Caco-2 (cell line): ENCODE data around the gene S100A2. TPM values are rescaled to one million over a fixed set of nuclear protein-coding genes. Genes with fewer than 3 reads are reported as not detected.
"Not testable (repeated sequence)": the region's sequence is repeated elsewhere in the genome, so short reads cannot be mapped to it uniquely, and the experiment has no call there.

Experiments used
- BruUV-seq: library from RNA; stranded (reverse); fragments of 400-500 nt; replicated peaks from 2 replicates; lab custom pipeline; 2021; lab: Mats Ljungman, UMichigan
- CTCF ChIA-PET: fragments of 300-600 bp; sonication (Branson Sonifier 250); formaldehyde crosslinking; loops from one replicate; lab custom pipeline; 2022; ENCODE audit warnings: antibody characterized with exemption; lab: Charles Lee
- POLR2A ChIA-PET: fragments of 300-600 bp; sonication (Branson Sonifier 250); formaldehyde crosslinking; loops from one replicate; lab custom pipeline; 2022; ENCODE audit warnings: antibody characterized with exemption; lab: Charles Lee
- DNase-seq, 2 experiments: peaks; one replicate each; pipeline versions ENCODE4 v3.0.0 to v3.0.0-alpha.2; 2020 to 2022
- H3K27me3 ChIP-seq: replicated peaks from 2 replicates; pipeline ENCODE4 v1.6.0; 2011; ENCODE audit warnings: low read length; ENCODE audit not compliant: control insufficient read depth, insufficient read depth
- H3K36me3 ChIP-seq: 2 replicates; pipeline ENCODE4 v1.5.1; 2011; ENCODE audit warnings: low read length; ENCODE audit not compliant: control insufficient read depth, insufficient read depth
- H3K4me1 ChIP-seq: fragments of 250-450 bp; sonication (Bioruptor Pico); 2 replicates; pipeline ENCODE4 v1.5.1; 2020; ENCODE audit warnings: mild to moderate bottlenecking
- H3K4me3 ChIP-seq: 2 replicates; pipeline ENCODE4 v1.5.1; 2011; ENCODE audit warnings: low read depth, mild to moderate bottlenecking, control low read depth, low read length
- H3K9me3 ChIP-seq: fragments of 250-450 bp; sonication (Bioruptor Pico); 2 replicates; pipeline ENCODE4 v1.5.1; 2020; ENCODE audit warnings: mild to moderate bottlenecking, moderate library complexity
- H3K27ac Mint-ChIP-seq: one replicate; pipeline ENCODE4 v1.8.0; 2022; ENCODE audit warnings: mixed read lengths; ENCODE audit not compliant: unreplicated experiment
- H3K27me3 Mint-ChIP-seq: one replicate; pipeline ENCODE4 v1.8.0; 2022; ENCODE audit warnings: mixed read lengths; ENCODE audit not compliant: insufficient read depth, unreplicated experiment
- H3K36me3 Mint-ChIP-seq: one replicate; pipeline ENCODE4 v1.8.0; 2022; ENCODE audit warnings: mild to moderate bottlenecking, mixed read lengths; ENCODE audit not compliant: insufficient read depth, unreplicated experiment
- H3K4me1 Mint-ChIP-seq: one replicate; pipeline ENCODE4 v1.8.0; 2022; ENCODE audit warnings: low read depth, mixed read lengths; ENCODE audit not compliant: unreplicated experiment
- H3K4me3 Mint-ChIP-seq: one replicate; pipeline ENCODE4 v1.8.0; 2022; ENCODE audit warnings: mild to moderate bottlenecking, moderate library complexity, mixed read lengths; ENCODE audit not compliant: unreplicated experiment
- H3K9me3 Mint-ChIP-seq: one replicate; pipeline ENCODE4 v1.8.0; 2022; ENCODE audit warnings: mixed read lengths; ENCODE audit not compliant: unreplicated experiment
- CTCF ChIP-seq, 2 experiments: fragments of 200-600 bp in 1 of 2; IDR thresholded peaks; 1 replicate in 1 of 2; 2 replicates in 1 of 2; pipeline versions ENCODE4 v1.5.1 to v1.8.0; 2011 to 2022; ENCODE audit warnings: antibody characterized with exemption in 1 of 2, control low read depth in 1 of 2, inconsistent platforms in 1 of 2, low read depth in 1 of 2, low read length in 1 of 2, mild to moderate bottlenecking in 1 of 2, moderate library complexity in 1 of 2; ENCODE audit not compliant: insufficient read depth in 1 of 2, severe bottlenecking in 1 of 2, unreplicated experiment in 1 of 2
- intact Hi-C: fragments of 100-400 bp; cut with micrococcal nuclease; formaldehyde crosslinking; loops from one replicate; pipeline ENCODE4 v1.10.0; 2022; ENCODE audit not compliant: unreplicated experiment
- total RNA-seq: library from RNA; stranded (reverse); gene quantifications from 2 replicates; pipeline ENCODE4 v1.2.3, GENCODE V29; 2022

S100A2 gene
- total RNA-seq, 1 experiment from 2014 or later: 2.4 TPM

- H3K9me3 ChIP-seq: no peaks in the 10 kb centered on the region
- Mint-ChIP-seq H3K27ac (peak overlapping the region; percentile 73), H3K4me1 (peaks cover 45% of the 10 kb centered on the region), H3K27me3 (no peaks in the 10 kb centered on the region), H3K36me3 (peaks cover 20% of the 10 kb centered on the region), H3K4me3 (peak overlapping the region; percentile 16), H3K9me3 (no peaks in the 10 kb centered on the region)
- H3K27me3 ChIP-seq: no peaks in the 10 kb centered on the region
- TF ChIP-seq CTCF (IDR thresholded peaks at IDR 0.05; ENCODE audit: insufficient read depth in 1 of 2, low read depth in 1 of 2, low read length in 1 of 2, severe bottlenecking in 1 of 2, unreplicated experiment in 1 of 2): no peak
- CTCF ChIA-PET: interaction anchor here (0.6 to 1.5 kb wide), 6 partner anchors 9 to 50 kb away, joined by 3 to 10 read pairs (median 5); partner anchors contain the start of genes S100A1, S100A13 and S100A14
- H3K4me3 ChIP-seq: no peak overlapping the region
- H3K4me1 ChIP-seq: peaks cover 63% of the 10 kb centered on the region
- BruUV-seq: no TSS peak
- POLR2A ChIA-PET: interaction anchor here (0.5 to 2.8 kb wide), 8 partner anchors 11 to 301 kb away, joined by 3 to 25 read pairs (median 6); partner anchors contain the start of genes CHTOP, S100A13, S100A14 and S100A16
- intact Hi-C loops: loop anchor here (5.0 kb wide), 1 partner anchor 95 kb away; the partner anchor contains the start of gene ILF2
- no peak for DNase-seq
- H3K36me3 ChIP-seq: no peaks in the 10 kb centered on the region
Measured at GRCh38 chr1:153577138-153577537, 11.5 kb upstream of the S100A2 start.

GRCh38 chr1:153575497-153575896, 9.9 kb upstream of the S100A2 start:
- not testable (repeated sequence) for H3K4me3 Mint-ChIP-seq, H3K27me3 Mint-ChIP-seq, H3K27me3 ChIP-seq, H3K4me3 ChIP-seq, H3K9me3 ChIP-seq, H3K9me3 Mint-ChIP-seq, BruUV-seq, H3K36me3 ChIP-seq
- Mint-ChIP-seq H3K27ac (peak overlapping the region; percentile 73), H3K4me1 (peaks cover 60% of the 10 kb centered on the region), H3K36me3 (peaks cover 20% of the 10 kb centered on the region)
- intact Hi-C loops: loop anchor here (5.0 kb wide), 1 partner anchor 97 kb away; the partner anchor contains the start of gene ILF2
- POLR2A ChIA-PET: interaction anchor here (0.9 to 1.2 kb wide), 5 partner anchors 9 to 58 kb away, joined by 3 to 9 read pairs (median 3); partner anchors contain the start of genes CHTOP, S100A13 and S100A14
- peaks cover 62% of the 10 kb centered on the region for H3K4me1 ChIP-seq
- CTCF ChIA-PET: interaction anchor here (0.9 to 1.3 kb wide), 4 partner anchors 37 to 56 kb away, joined by 3 to 8 read pairs (median 4); partner anchors contain the start of genes S100A13 and S100A16
- DNase-seq: peak; percentile 68 to 80

GRCh38 chr1:153575081-153575491, 9.4 kb upstream of the S100A2 start:
- H3K36me3 ChIP-seq, H3K4me3 ChIP-seq, H3K27me3 ChIP-seq, CTCF ChIA-PET, H3K9me3 ChIP-seq, BruUV-seq, H3K27me3 Mint-ChIP-seq, H3K9me3 Mint-ChIP-seq, DNase-seq, POLR2A ChIA-PET, H3K4me3 Mint-ChIP-seq: not testable (repeated sequence)
- Mint-ChIP-seq H3K4me1 (peaks cover 63% of the 10 kb centered on the region), H3K27ac (peak overlapping the region; percentile 73), H3K36me3 (peaks cover 20% of the 10 kb centered on the region)
- peaks cover 62% of the 10 kb centered on the region for H3K4me1 ChIP-seq
- intact Hi-C loops: loop anchor here (5.0 kb wide), 1 partner anchor 97 kb away; the partner anchor contains the start of gene ILF2

GRCh38 chr1:153573351-153573750, 7.7 kb upstream of the S100A2 start:
- no peaks in the 10 kb centered on the region for H3K27me3 Mint-ChIP-seq
- peak overlapping the region; percentile 29 for H3K27ac Mint-ChIP-seq
- Histone ChIP-seq H3K27me3 (no peaks in the 10 kb centered on the region), H3K4me1 (peaks cover 58% of the 10 kb centered on the region), H3K36me3 (no peaks in the 10 kb centered on the region), H3K4me3 (no peak overlapping the region), H3K9me3 (no peaks in the 10 kb centered on the region)
- POLR2A ChIA-PET: no interaction called here
- no TSS peak for BruUV-seq
- CTCF ChIA-PET: interaction anchor here (1.3 to 3.1 kb wide), 4 partner anchors 35 to 61 kb away, joined by 4 to 25 read pairs (median 12); partner anchors contain the start of genes CHTOP, S100A1, S100A13 and S100A14
- H3K36me3 Mint-ChIP-seq: peaks cover 16% of the 10 kb centered on the region
- no peak overlapping the region for H3K4me3 Mint-ChIP-seq
- no peak for DNase-seq
- no peak for TF ChIP-seq CTCF (IDR thresholded peaks at IDR 0.05; ENCODE audit: insufficient read depth in 1 of 2, low read depth in 1 of 2, low read length in 1 of 2, severe bottlenecking in 1 of 2, unreplicated experiment in 1 of 2)
- intact Hi-C loops: loop anchor here (2.0 kb wide), 1 partner anchor 53 kb away; the partner anchor contains the start of gene S100A13
- H3K4me1 Mint-ChIP-seq: peaks cover 65% of the 10 kb centered on the region
- no peaks in the 10 kb centered on the region for H3K9me3 Mint-ChIP-seq
